HEK293T (cell line): ENCODE measurements around the gene ZSCAN25.

Experiments used
- CTCF ChIA-PET: fragments of 350-600 bp; formaldehyde crosslinking; extraction: SDS; loops from one replicate; lab custom pipeline; 2021; ENCODE audit warnings: antibody characterized with exemption, inconsistent platforms; lab: Yijun Ruan, JAX
- POLR2A ChIA-PET: fragments of 350-600 bp; formaldehyde crosslinking; extraction: SDS; loops from one replicate; lab custom pipeline; 2020; ENCODE audit warnings: antibody characterized with exemption, inconsistent platforms; lab: Yijun Ruan, JAX
- DNase-seq: peaks from one replicate; pipeline ENCODE4 v3.0.0; 2012; ENCODE audit warnings: mixed read lengths; ENCODE audit errors: extremely low spot score
- ARNT ChIP-seq: fragments of 450-650 bp; IDR thresholded peaks from 2 replicates; pipeline ENCODE4 v1.6.1; 2017; ENCODE audit warnings: mild to moderate bottlenecking
- BHLHE40 ChIP-seq: fragments of 450-650 bp; IDR thresholded peaks from 2 replicates; pipeline ENCODE4 v1.6.1; 2016; ENCODE audit warnings: mild to moderate bottlenecking, moderate library complexity, borderline replicate concordance
- CTBP1 ChIP-seq: fragments of 450-650 bp; IDR thresholded peaks from 2 replicates; pipeline ENCODE4 v1.6.1; 2016; ENCODE audit warnings: borderline replicate concordance
- ELF4 ChIP-seq: fragments of 450-650 bp; IDR thresholded peaks from 2 replicates; pipeline ENCODE4 v1.6.1; 2017; ENCODE audit warnings: antibody characterized with exemption
- FOXA1 ChIP-seq: fragments of 450-650 bp; IDR thresholded peaks from 2 replicates; pipeline ENCODE4 v1.6.1; 2016; ENCODE audit warnings: mild to moderate bottlenecking
- FOXK2 ChIP-seq: fragments of 450-650 bp; IDR thresholded peaks from 2 replicates; pipeline ENCODE4 v1.6.1; 2016; ENCODE audit warnings: mild to moderate bottlenecking
- FOXM1 ChIP-seq: fragments of 450-650 bp; IDR thresholded peaks from 2 replicates; pipeline ENCODE4 v1.6.1; 2017; ENCODE audit warnings: mild to moderate bottlenecking, borderline replicate concordance
- HDGF ChIP-seq: fragments of 450-650 bp; IDR thresholded peaks from 2 replicates; pipeline ENCODE4 v1.6.1; 2017; ENCODE audit warnings: antibody characterized with exemption, borderline replicate concordance
- L3MBTL2 ChIP-seq: fragments of 450-650 bp; conservative IDR thresholded peaks from 2 replicates; pipeline ENCODE4 v1.6.1; 2016; ENCODE audit warnings: mild to moderate bottlenecking
- LEF1 ChIP-seq: fragments of 450-650 bp; IDR thresholded peaks from 2 replicates; pipeline ENCODE4 v1.6.1; 2017; ENCODE audit warnings: mild to moderate bottlenecking, borderline replicate concordance
- NFRKB ChIP-seq: fragments of 450-650 bp; IDR thresholded peaks from 2 replicates; pipeline ENCODE4 v1.6.1; 2016; ENCODE audit warnings: mild to moderate bottlenecking, moderate library complexity
- PKNOX1 ChIP-seq: fragments of 450-650 bp; IDR thresholded peaks from 2 replicates; pipeline ENCODE4 v1.6.1; 2016
- SP1 ChIP-seq: fragments of 450-650 bp; IDR thresholded peaks from 2 replicates; pipeline ENCODE4 v1.6.1; 2017
- SUZ12 ChIP-seq: fragments of 450-650 bp; IDR thresholded peaks from 2 replicates; pipeline ENCODE4 v1.6.1; 2016; ENCODE audit warnings: mild to moderate bottlenecking
- TARDBP ChIP-seq: fragments of 450-650 bp; IDR thresholded peaks from 2 replicates; pipeline ENCODE4 v1.6.1; 2016
- ZNF384 ChIP-seq: fragments of 450-650 bp; IDR thresholded peaks from 2 replicates; pipeline ENCODE4 v1.6.1; 2016

The ZSCAN25 gene

GRCh38 chr7:99639267-99639666, 22.5 kb downstream of the ZSCAN25 start:
- no peak for TF ChIP-seq FOXA1
- TF ChIP-seq ELF4: no peak
- TF ChIP-seq FOXK2: no peak
- no peak for TF ChIP-seq BHLHE40
- TF ChIP-seq SP1: no peak
- no peak for TF ChIP-seq ZNF384
- no peak for TF ChIP-seq L3MBTL2
- no peak for TF ChIP-seq LEF1
- TF ChIP-seq FOXM1: no peak
- TF ChIP-seq ARNT: no peak
- no peak for TF ChIP-seq PKNOX1
- no peak for TF ChIP-seq HDGF
- no peak for TF ChIP-seq NFRKB
- TF ChIP-seq CTBP1: no peak
- no peak for TF ChIP-seq TARDBP
- no peak for DNase-seq
- ChIA-PET CTCF (no interaction called here), POLR2A (no interaction called here)

GRCh38 chr7:99642027-99642426, 25.3 kb downstream of the ZSCAN25 start:
- ChIA-PET CTCF (no interaction called here), POLR2A (no interaction called here)
- TF ChIP-seq ZNF384 (no peak), FOXA1 (no peak), HDGF (no peak)
- DNase-seq: no peak

GRCh38 chr7:99643464-99643863, 26.7 kb downstream of the ZSCAN25 start:
- TF ChIP-seq FOXM1: no peak
- no peak for TF ChIP-seq PKNOX1
- ChIA-PET CTCF (interaction anchor here (0.7 kb wide), 1 partner anchor 76 kb away, joined by 3 read pairs; no protein-coding TSS in a partner anchor), POLR2A (no interaction called here)
- no peak for DNase-seq

GRCh38 chr7:99644431-99644830, 27.7 kb downstream of the ZSCAN25 start:
- DNase-seq: no peak
- POLR2A ChIA-PET: interaction anchor here (0.7 kb wide), 1 partner anchor 126 kb away, joined by 3 read pairs; no protein-coding TSS in a partner anchor
- TF ChIP-seq ZNF384 (no peak), NFRKB (no peak), FOXA1 (no peak), PKNOX1 (no peak)
- CTCF ChIA-PET: no interaction called here

GRCh38 chr7:99645590-99645989, 28.8 kb downstream of the ZSCAN25 start:
- ChIA-PET POLR2A (no interaction called here), CTCF (interaction anchor here (0.6 kb wide), 1 partner anchor 148 kb away, joined by 3 read pairs; no protein-coding TSS in a partner anchor)
- no peak for DNase-seq
- TF ChIP-seq LEF1 (no peak), TARDBP (no peak), SP1 (no peak), L3MBTL2 (no peak), BHLHE40 (no peak), FOXK2 (no peak), PKNOX1 (no peak), ARNT (no peak), ELF4 (no peak), CTBP1 (no peak), HDGF (no peak), ZNF384 (no peak), NFRKB (no peak), FOXA1 (no peak), FOXM1 (no peak), SUZ12 (no peak)

GRCh38 chr7:99648843-99649242, 32.1 kb downstream of the ZSCAN25 start:
- ChIA-PET POLR2A (no interaction called here), CTCF (no interaction called here)
- TF ChIP-seq TARDBP (no peak), ZNF384 (no peak)
- no peak for DNase-seq

GRCh38 chr7:99651290-99651689, 34.5 kb downstream of the ZSCAN25 start:
- TF ChIP-seq TARDBP (no peak), ARNT (no peak), LEF1 (no peak), FOXK2 (no peak), HDGF (no peak), SP1 (no peak), L3MBTL2 (no peak), CTBP1 (no peak), ELF4 (no peak)
- CTCF ChIA-PET: no interaction called here
- no peak for DNase-seq
- POLR2A ChIA-PET: no interaction called here
